Activated gamma-delta T cell treated with anti-CD3 and anti-CD28 coated beads, Interleukin-2, amount 50 U/mL, for 16 hours (primary cell): ENCODE data around the gene GRM7.

Experiments used
- DNase-seq: peaks from one replicate; pipeline ENCODE4 v3.0.0-alpha.2; 2020; ENCODE audit warnings: low read depth

Gene GRM7

DNA sequence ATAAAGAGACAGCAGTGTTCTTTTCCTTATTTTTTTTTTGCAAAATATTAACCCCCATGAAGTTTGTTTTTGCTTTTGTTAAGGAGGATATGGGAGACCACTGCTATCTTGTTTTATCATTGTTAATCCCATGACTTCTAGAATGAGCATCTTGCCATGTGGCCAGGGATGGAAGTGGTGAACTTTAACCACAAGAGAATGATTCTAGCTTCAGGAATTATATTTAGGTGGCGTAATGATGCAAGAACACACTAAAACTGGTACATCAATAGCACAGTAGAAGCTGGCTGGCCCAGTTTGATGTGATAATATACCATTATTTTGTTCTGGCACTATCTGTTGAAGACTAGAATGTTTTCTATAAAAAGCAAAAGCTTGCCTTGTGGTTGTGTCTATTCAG, 720.9 kb downstream of the GRM7 start:
- no peak for DNase-seq

DNA sequence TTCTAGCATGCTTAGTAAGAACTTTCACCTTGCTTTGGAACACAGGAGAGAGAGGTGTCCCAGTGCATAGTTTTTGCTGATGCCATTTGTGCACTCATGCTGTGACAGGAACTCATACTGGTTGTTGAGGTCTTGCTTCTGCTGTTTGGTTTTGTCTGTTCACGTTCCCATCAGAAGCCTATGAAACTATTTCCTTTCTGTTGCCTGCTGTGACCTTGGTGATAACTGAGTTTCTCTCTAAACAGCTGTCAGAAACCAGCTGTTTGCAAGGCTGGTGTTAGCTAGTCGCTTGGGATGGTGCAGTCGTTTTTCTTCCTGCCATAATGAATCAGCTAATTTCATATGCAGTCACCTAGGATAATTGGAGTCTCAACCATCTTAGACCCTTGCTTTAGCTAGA, 724.1 kb downstream of the GRM7 start:
- DNase-seq: no peak

DNA sequence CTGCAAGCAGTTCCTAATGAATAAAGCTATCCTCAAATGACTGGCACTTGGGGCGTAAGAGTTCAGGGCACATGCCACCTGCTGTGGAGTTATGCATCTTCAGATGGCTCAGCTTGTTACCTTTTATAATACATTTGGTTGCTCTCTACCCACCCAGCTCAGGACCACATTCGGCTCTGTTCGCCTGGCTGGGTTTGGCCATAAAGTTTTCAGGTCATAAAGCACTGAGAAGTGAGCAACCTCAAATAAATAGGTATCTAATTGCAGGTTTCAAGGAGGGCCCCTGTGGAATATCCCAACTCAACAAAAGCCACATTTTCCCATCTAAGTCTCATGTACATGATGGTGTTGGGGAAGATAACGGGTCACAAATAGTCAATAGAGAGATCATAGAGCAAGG, 727.3 kb downstream of the GRM7 start:
- DNase-seq: no peak

DNA sequence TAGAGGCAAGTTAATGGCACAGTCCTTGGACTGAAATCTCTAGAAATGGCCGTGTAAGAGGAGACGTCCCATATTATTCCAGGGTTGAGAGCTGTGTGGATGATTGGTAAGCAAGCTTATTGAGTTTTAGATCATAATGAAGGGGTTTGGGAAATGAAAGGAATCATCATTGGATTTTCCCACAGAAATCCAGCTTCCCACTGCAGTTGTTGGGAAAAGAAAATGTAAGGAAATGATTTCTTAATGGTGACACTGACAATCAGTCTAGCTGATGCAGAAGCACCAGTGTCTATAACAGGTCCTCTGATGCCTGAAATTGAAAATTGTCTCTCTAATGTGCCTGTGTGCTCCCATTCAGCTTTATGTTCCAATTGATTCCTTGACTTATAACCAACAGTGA, 728.6 kb downstream of the GRM7 start:
- no peak for DNase-seq

GRCh38 chr3:7602297-7602696, 741.4 kb downstream of the GRM7 start:
- no peak for DNase-seq

- DNase-seq: no peak
Observed at GRCh38 chr3:7607083-7607482, 746.2 kb downstream of the GRM7 start.

GRCh38 chr3:7607676-7608075, 746.8 kb downstream of the GRM7 start:
- no peak for DNase-seq

GRCh38 chr3:7610634-7611033, 749.7 kb downstream of the GRM7 start:
- no peak for DNase-seq

- no peak for DNase-seq
Observed at GRCh38 chr3:7615043-7615442, 754.1 kb downstream of the GRM7 start.

- no peak for DNase-seq
Observed at GRCh38 chr3:7618606-7619005, 757.7 kb downstream of the GRM7 start.

DNA sequence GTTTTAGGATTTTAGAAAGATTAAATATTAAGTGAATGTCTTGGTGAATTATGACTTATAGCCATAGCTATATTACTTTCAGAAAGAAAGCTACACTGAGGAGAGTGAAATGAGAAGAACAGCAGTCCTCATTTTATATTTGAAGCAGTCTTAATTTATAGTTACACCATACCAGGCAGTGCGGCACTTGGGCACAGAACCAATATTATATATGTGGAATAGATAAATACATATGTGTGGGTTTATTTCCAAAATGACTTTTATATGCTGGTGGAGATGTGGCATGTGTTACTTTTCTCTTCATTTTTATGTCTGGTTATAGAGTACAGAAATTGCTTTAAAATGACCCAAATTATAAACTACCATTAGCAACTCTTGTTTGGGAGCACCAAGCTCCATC, 759.5 kb downstream of the GRM7 start:
- no peak for DNase-seq

- no peak for DNase-seq
Observed at GRCh38 chr3:7621046-7621630, 760.2 kb downstream of the GRM7 start.

GRCh38 chr3:7621651-7622050, 760.7 kb downstream of the GRM7 start:
- DNase-seq: no peak

- DNase-seq: no peak
Observed at GRCh38 chr3:7625021-7625420, 764.1 kb downstream of the GRM7 start.

DNA sequence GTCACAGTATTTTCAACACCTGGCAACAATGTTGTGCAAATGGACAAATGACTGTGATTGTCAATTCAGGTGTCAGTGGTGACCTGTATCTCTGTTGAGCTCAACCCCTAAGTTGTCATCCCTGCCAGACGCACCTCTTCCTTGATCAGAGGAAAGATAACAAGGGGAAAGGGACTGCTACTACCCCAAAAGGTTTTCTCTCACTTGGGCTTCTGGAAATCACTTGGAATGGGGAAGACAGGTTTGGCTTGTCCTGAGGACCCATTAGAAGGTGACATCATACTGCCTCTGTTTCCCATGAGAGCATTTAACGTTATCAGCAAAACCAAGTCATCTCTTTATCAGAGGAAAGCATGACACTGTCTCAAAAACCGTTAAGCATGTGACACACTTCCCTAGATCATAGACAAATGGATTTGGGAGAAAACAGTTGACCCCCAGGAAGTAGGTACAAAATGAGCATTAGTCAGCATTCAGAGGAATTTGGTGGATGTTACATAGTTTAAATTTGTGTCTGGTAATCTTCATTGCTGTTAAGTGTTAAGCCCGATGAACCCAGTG, 769.5 kb downstream of the GRM7 start:
- no peak for DNase-seq

GRCh38 chr3:7630925-7631324, 770.0 kb downstream of the GRM7 start:
- no peak for DNase-seq

- no peak for DNase-seq
Observed at GRCh38 chr3:7632305-7632704, 771.4 kb downstream of the GRM7 start.

GRCh38 chr3:7637694-7638093, 776.8 kb downstream of the GRM7 start:
- DNase-seq: no peak

DNA sequence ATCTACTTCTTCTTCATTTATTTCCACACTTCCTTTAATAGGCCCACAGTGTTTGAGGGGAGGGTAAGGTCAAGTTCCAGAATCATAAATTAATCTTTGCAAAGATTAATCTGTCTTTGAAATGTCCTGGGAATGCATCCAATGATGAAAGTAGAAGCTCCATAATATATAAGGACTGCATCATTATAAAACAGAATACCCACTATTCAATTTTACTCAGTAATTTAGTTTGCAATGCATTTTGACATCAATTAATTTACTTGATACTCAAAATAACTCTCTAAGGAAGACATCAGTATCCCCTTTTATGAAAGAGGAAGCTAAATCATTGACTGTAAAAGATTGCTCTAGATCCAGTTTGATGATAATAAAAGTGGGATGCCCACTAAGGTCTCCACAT, 777.2 kb downstream of the GRM7 start:
- no peak for DNase-seq

- DNase-seq: no peak
Observed at GRCh38 chr3:7640787-7641186, 779.9 kb downstream of the GRM7 start.

DNA sequence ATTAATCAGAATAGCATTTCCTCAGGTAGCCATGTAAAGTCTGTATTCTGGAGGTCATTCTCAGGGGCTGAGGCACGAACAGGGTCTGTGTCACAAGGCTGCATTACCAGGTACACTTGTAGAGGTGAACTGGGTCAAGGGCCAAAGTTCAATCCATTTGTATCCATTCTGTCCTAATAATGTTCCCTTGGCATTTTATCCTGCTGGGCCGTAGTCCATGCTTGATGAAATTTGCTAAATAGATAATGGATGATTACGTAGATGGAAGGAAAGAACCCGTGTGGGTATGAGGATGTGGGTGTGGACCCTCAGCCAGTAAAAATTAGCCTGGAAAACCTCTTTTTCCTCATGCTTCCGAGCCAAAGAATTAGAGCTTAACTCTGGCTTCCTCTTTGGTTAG, 785.9 kb downstream of the GRM7 start:
- no peak for DNase-seq

DNA sequence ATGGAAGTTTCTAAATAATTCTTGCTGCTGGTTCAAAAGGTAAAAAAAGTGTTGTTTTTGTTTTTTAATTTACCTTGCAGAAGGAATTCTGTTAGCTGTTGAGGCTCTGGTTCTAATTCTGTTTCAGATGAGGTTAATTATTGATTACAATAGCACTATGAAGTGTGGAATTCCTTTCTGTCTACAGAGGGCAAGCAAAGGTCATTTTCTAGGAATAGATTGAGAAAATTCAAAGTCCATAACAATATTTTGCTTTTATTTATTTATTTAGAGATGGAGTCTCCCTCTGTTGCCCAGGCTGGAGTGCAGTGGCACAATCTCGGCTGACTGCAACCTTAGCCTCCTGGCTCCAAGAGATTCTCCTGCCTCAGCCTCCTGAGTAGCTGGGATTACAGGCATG, 789.6 kb downstream of the GRM7 start:
- no peak for DNase-seq

- no peak for DNase-seq
Observed at GRCh38 chr3:7651274-7651673, 790.4 kb downstream of the GRM7 start.
